Activated T-helper 1 cell treated with Interleukin-2 at 50 U/mL for 16 hours (primary cell): Measurements from ENCODE around the gene AMN.

ENCODE experiments used
- DNase-seq: peaks from one replicate; pipeline ENCODE4 v3.0.0-alpha.2; 2020; ENCODE audit warnings: low read depth

Gene AMN

GRCh38 chr14:102928412-102929240 is 6.2 kb downstream of the AMN start:
- DNase-seq, result peak; percentile 67

- no peak for DNase-seq
Measured at GRCh38 chr14:102929241-102930137, 7.0 kb downstream of the AMN start.

- no peak for DNase-seq
Measured at GRCh38 chr14:102930138-102930752, 7.8 kb downstream of the AMN start.

GRCh38 chr14:102930753-102931579 is 8.5 kb downstream of the AMN start:
- DNase-seq, result no peak

GRCh38 chr14:102931580-102932285 is 9.3 kb downstream of the AMN start:
- no peak for DNase-seq

GRCh38 chr14:102932484-102933248 is 10.2 kb downstream of the AMN start:
- no peak for DNase-seq

- no peak for DNase-seq
Measured at GRCh38 chr14:102933618-102934231, 11.3 kb downstream of the AMN start.

GRCh38 chr14:102935756-102936155 is 13.3 kb downstream of the AMN start:
- DNase-seq, result no peak

GRCh38 chr14:102937331-102938175 is 15.1 kb downstream of the AMN start:
- no peak for DNase-seq

- no peak for DNase-seq
Measured at GRCh38 chr14:102938191-102938590, 15.7 kb downstream of the AMN start.

- no peak for DNase-seq
Measured at GRCh38 chr14:102939329-102939728, 16.9 kb downstream of the AMN start.

- no peak for DNase-seq
Measured at GRCh38 chr14:102939820-102940561, 17.5 kb downstream of the AMN start.

GRCh38 chr14:102940729-102941362 is 18.4 kb downstream of the AMN start:
- no peak for DNase-seq

GRCh38 chr14:102941419-102942011 is 19.1 kb downstream of the AMN start:
- no peak for DNase-seq

- no peak for DNase-seq
Measured at GRCh38 chr14:102942069-102942468, 19.6 kb downstream of the AMN start.

- DNase-seq, result no peak
Measured at GRCh38 chr14:102943454-102943853, 21.0 kb downstream of the AMN start.

GRCh38 chr14:102943979-102944378 is 21.5 kb downstream of the AMN start:
- no peak for DNase-seq
